H9 (cell line): Measurements from ENCODE around the gene GLCCI1. TPM values are rescaled to one million over a fixed set of nuclear protein-coding genes. Genes with fewer than 3 reads are reported as not detected.

Experiments used
- DNase-seq: peaks from one replicate; pipeline ENCODE4 v3.0.0-alpha.2; 2017
- H2AFZ ChIP-seq: one replicate; pipeline ENCODE4 v1.6.1; 2013; ENCODE audit warnings: mild to moderate bottlenecking, low read length, control low read depth, moderate library complexity
- H2AK5ac ChIP-seq: 2 replicates; pipeline ENCODE4 v1.6.1; 2013; ENCODE audit warnings: low read length, control low read depth, mixed read lengths; ENCODE audit not compliant: insufficient read length
- H2BK120ac ChIP-seq: one replicate; pipeline ENCODE4 v1.6.1; 2013; ENCODE audit warnings: low read depth, mild to moderate bottlenecking, low read length, control low read depth, inconsistent platforms; ENCODE audit not compliant: poor library complexity, severe bottlenecking
- H2BK12ac ChIP-seq: 2 replicates; pipeline ENCODE4 v1.6.1; 2013; ENCODE audit warnings: low read length, control low read depth, mixed read lengths, low read depth; ENCODE audit not compliant: insufficient read length
- H2BK15ac ChIP-seq: 2 replicates; pipeline ENCODE4 v1.6.1; 2013; ENCODE audit warnings: low read depth, low read length, control low read depth
- H2BK20ac ChIP-seq: one replicate; pipeline ENCODE4 v1.6.1; 2013; ENCODE audit warnings: low read depth, mild to moderate bottlenecking, low read length, control low read depth, inconsistent platforms; ENCODE audit not compliant: poor library complexity, severe bottlenecking
- H2BK5ac ChIP-seq: 2 replicates; pipeline ENCODE4 v1.6.1; 2013; ENCODE audit warnings: low read length, control low read depth, mixed read lengths; ENCODE audit not compliant: insufficient read length
- H3K14ac ChIP-seq: 2 replicates; pipeline ENCODE4 v1.6.1; 2013; ENCODE audit warnings: low read length, control low read depth; ENCODE audit not compliant: insufficient read depth
- H3K18ac ChIP-seq: 2 replicates; pipeline ENCODE4 v1.6.1; 2013; ENCODE audit warnings: low read depth, mild to moderate bottlenecking, mixed read lengths, low read length, control low read depth; ENCODE audit not compliant: insufficient read length
- H3K23ac ChIP-seq: 2 replicates; pipeline ENCODE4 v1.6.1; 2013; ENCODE audit warnings: low read length, control low read depth, mixed read lengths, low read depth; ENCODE audit not compliant: insufficient read length
- H3K23me2 ChIP-seq: 2 replicates; pipeline ENCODE4 v1.6.1; 2013; ENCODE audit warnings: low read depth, mild to moderate bottlenecking, mixed read lengths, low read length, control low read depth; ENCODE audit not compliant: insufficient read length, poor library complexity, severe bottlenecking
- H3K27ac ChIP-seq: 2 replicates; pipeline ENCODE4 v1.5.1; 2013; ENCODE audit warnings: low read length, control low read depth, mixed read lengths, low read depth; ENCODE audit not compliant: insufficient read length
- H3K27me3 ChIP-seq: 2 replicates; pipeline ENCODE4 v1.6.1; 2013; ENCODE audit warnings: low read length, control low read depth, inconsistent platforms; ENCODE audit not compliant: insufficient read depth
- H3K4ac ChIP-seq: 2 replicates; pipeline ENCODE4 v1.6.1; 2013; ENCODE audit warnings: low read depth, mild to moderate bottlenecking, control low read depth, inconsistent platforms, low read length, moderate library complexity
- H3K4me1 ChIP-seq: 2 replicates; pipeline ENCODE4 v1.6.1; 2013; ENCODE audit warnings: low read length, control low read depth, inconsistent platforms; ENCODE audit not compliant: insufficient read depth
- H3K4me2 ChIP-seq: 2 replicates; pipeline ENCODE4 v1.6.1; 2013; ENCODE audit warnings: low read length, control low read depth, mixed read lengths; ENCODE audit not compliant: insufficient read length, insufficient read depth
- H3K56ac ChIP-seq: 2 replicates; pipeline ENCODE4 v1.6.1; 2013; ENCODE audit warnings: low read depth, mild to moderate bottlenecking, mixed read lengths, low read length, control low read depth; ENCODE audit not compliant: insufficient read length
- H3K79me1 ChIP-seq: 2 replicates; pipeline ENCODE4 v1.6.1; 2013; ENCODE audit warnings: low read depth, mild to moderate bottlenecking, moderate library complexity, low read length, control low read depth, inconsistent platforms; ENCODE audit not compliant: insufficient read depth, poor library complexity, severe bottlenecking
- H3K79me2 ChIP-seq: 2 replicates; pipeline ENCODE4 v1.6.1; 2013; ENCODE audit warnings: low read length, control low read depth, inconsistent platforms; ENCODE audit not compliant: insufficient read depth
- H3K9ac ChIP-seq: 2 replicates; pipeline ENCODE4 v1.6.1; 2013; ENCODE audit warnings: low read length, control low read depth, mixed read lengths; ENCODE audit not compliant: insufficient read length; ENCODE audit errors: extremely low read depth
- H3K9me3 ChIP-seq: one replicate; pipeline ENCODE4 v1.6.1; 2013; ENCODE audit warnings: low read depth, low read length, inconsistent platforms; ENCODE audit not compliant: control insufficient read depth
- H3T11ph ChIP-seq: one replicate; pipeline ENCODE4 v1.6.1; 2013; ENCODE audit warnings: mild to moderate bottlenecking, low read length, control low read depth, inconsistent platforms
- H4K20me1 ChIP-seq: one replicate; pipeline ENCODE4 v1.6.1; 2013; ENCODE audit not compliant: control insufficient read depth, insufficient read length, insufficient read depth
- H4K5ac ChIP-seq: 2 replicates; pipeline ENCODE4 v1.6.1; 2013; ENCODE audit warnings: low read depth, mild to moderate bottlenecking, mixed read lengths, low read length, control low read depth; ENCODE audit not compliant: insufficient read length
- H4K8ac ChIP-seq: replicated peaks from 2 replicates; pipeline ENCODE4 v1.6.1; 2013; ENCODE audit warnings: low read length, control low read depth, mixed read lengths, low read depth; ENCODE audit not compliant: insufficient read length
- H4K91ac ChIP-seq: 2 replicates; pipeline ENCODE4 v1.6.1; 2013; ENCODE audit warnings: low read depth, mild to moderate bottlenecking, moderate library complexity, mixed read lengths, low read length, control low read depth; ENCODE audit not compliant: insufficient read length
- H3K27ac Mint-ChIP-seq, 3 experiments: 2 replicates in 2 of 3; 3 replicates in 1 of 3; pipeline ENCODE4 v1.8.0; 2020 to 2021; ENCODE audit warnings: mixed read lengths in 3 of 3, mild to moderate bottlenecking in 1 of 3, moderate library complexity in 1 of 3
- H3K27me3 Mint-ChIP-seq: 2 replicates; pipeline ENCODE4 v1.8.0; 2021; ENCODE audit warnings: low read depth, mild to moderate bottlenecking, moderate library complexity, mixed read lengths
- H3K36me3 Mint-ChIP-seq, 3 experiments: 2 replicates in 2 of 3; 3 replicates in 1 of 3; pipeline ENCODE4 v1.8.0; 2020 to 2021; ENCODE audit warnings: low read depth in 3 of 3, mixed read lengths in 3 of 3; ENCODE audit not compliant: insufficient read depth in 1 of 3
- H3K4me1 Mint-ChIP-seq, 2 experiments: 2 replicates each; pipeline ENCODE4 v1.8.0; 2020; ENCODE audit warnings: mixed read lengths in 2 of 2
- H3K4me3 Mint-ChIP-seq, 2 experiments: 2 replicates in 1 of 2; 3 replicates in 1 of 2; pipeline ENCODE4 v1.8.0; 2020 to 2021; ENCODE audit warnings: mild to moderate bottlenecking in 2 of 2, mixed read lengths in 2 of 2, moderate library complexity in 1 of 2
- H3K9me3 Mint-ChIP-seq, 2 experiments: 2 replicates in 1 of 2; 3 replicates in 1 of 2; pipeline ENCODE4 v1.8.0; 2020; ENCODE audit warnings: mild to moderate bottlenecking in 2 of 2, mixed read lengths in 2 of 2, moderate library complexity in 1 of 2
- WGBS: extraction: QIAGEN DNeasy Blood & Tissue Kit; methylation state at CpG from one replicate; pipeline ENCODE4 v1.1.7; 2013; ENCODE audit warnings: missing lambda C conversion rate, low lambda C conversion rate, mixed read lengths; ENCODE audit not compliant: insufficient read length; ENCODE audit errors: extremely low coverage; 5-methylcytosine and 5-hydroxymethylcytosine counted together
- total RNA-seq: library from RNA; stranded (reverse); gene quantifications from 2 replicates; pipeline ENCODE4 v1.2.1, GENCODE V29; 2021
- TF ChIP-seq, protein P1 (sequence below): fragments of 200-600 bp; sonication (generic); conservative IDR thresholded peaks from 3 replicates; pipeline ENCODE4 v1.8.0; 2021; ENCODE audit warnings: antibody characterized with exemption, mild to moderate bottlenecking

The GLCCI1 gene
- total RNA-seq, 1 experiment from 2014 or later = 19.1 TPM

DNA sequence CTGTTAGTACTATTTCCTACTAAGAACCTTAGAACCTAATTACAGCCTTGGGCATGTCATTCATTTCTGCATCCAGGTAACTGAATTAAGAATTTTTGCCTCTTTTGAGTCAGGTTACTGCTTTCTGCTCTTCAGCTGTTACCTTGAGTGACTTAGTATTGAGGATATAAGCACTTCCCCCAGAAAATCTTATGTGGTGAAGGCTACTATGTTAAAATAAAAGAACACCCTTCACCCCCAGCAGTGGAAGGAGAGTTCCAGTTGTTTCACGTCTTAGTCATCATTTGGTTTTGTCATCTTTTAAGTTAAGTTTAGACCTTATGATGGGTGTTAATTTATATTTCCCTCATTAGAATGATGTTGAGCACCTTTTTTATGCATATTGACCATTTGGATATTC lies 82.8 kb downstream of the GLCCI1 start:
- Histone ChIP-seq H4K20me1 (no peaks in the 10 kb centered on the region), H4K8ac (no peak overlapping the region), H4K5ac (no peak overlapping the region), H3K79me1 (no peaks in the 10 kb centered on the region), H2BK15ac (no peak overlapping the region), H3K9me3 (no peaks in the 10 kb centered on the region), H3K14ac (no peak overlapping the region), H3K79me2 (no peaks in the 10 kb centered on the region), H3K4me1 (no peaks in the 10 kb centered on the region), H3K23me2 (no peaks in the 10 kb centered on the region), H2AK5ac (no peak overlapping the region), H3K4me2 (no peak overlapping the region), H3K9ac (no peak overlapping the region), H2BK120ac (no peak overlapping the region), H3T11ph (no peak overlapping the region), H3K27ac (no peak overlapping the region), H2AFZ (no peak overlapping the region), H2BK5ac (no peak overlapping the region), H3K56ac (no peak overlapping the region), H3K23ac (no peak overlapping the region), H3K4ac (no peak overlapping the region), H2BK12ac (no peak overlapping the region), H4K91ac (no peak overlapping the region), H3K18ac (no peak overlapping the region), H3K27me3 (no peaks in the 10 kb centered on the region), H2BK20ac (no peak overlapping the region)
- DNase-seq = no peak
- Mint-ChIP-seq H3K9me3 (no peaks in the 10 kb centered on the region), H3K27me3 (no peaks in the 10 kb centered on the region), H3K4me1 (peaks cover 13 to 15% of the 10 kb centered on the region in 2 experiments), H3K36me3 (peaks cover 5 to 9% (median 6%) of the 10 kb centered on the region in 3 experiments), H3K27ac (no peak overlapping the region), H3K4me3 (no peak overlapping the region)
- TF ChIP-seq, protein P1, sequence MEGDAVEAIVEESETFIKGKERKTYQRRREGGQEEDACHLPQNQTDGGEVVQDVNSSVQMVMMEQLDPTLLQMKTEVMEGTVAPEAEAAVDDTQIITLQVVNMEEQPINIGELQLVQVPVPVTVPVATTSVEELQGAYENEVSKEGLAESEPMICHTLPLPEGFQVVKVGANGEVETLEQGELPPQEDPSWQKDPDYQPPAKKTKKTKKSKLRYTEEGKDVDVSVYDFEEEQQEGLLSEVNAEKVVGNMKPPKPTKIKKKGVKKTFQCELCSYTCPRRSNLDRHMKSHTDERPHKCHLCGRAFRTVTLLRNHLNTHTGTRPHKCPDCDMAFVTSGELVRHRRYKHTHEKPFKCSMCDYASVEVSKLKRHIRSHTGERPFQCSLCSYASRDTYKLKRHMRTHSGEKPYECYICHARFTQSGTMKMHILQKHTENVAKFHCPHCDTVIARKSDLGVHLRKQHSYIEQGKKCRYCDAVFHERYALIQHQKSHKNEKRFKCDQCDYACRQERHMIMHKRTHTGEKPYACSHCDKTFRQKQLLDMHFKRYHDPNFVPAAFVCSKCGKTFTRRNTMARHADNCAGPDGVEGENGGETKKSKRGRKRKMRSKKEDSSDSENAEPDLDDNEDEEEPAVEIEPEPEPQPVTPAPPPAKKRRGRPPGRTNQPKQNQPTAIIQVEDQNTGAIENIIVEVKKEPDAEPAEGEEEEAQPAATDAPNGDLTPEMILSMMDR = no peak
- WGBS = no CpG with 5 or more reads among the region's 1 CpG
